ENCODE results near the gene CKAP2.
"Not testable (repeated sequence)": the region's sequence is repeated elsewhere in the genome, so short reads cannot be mapped to it uniquely, and the experiment has no call there.

Gene CKAP2, protein sequence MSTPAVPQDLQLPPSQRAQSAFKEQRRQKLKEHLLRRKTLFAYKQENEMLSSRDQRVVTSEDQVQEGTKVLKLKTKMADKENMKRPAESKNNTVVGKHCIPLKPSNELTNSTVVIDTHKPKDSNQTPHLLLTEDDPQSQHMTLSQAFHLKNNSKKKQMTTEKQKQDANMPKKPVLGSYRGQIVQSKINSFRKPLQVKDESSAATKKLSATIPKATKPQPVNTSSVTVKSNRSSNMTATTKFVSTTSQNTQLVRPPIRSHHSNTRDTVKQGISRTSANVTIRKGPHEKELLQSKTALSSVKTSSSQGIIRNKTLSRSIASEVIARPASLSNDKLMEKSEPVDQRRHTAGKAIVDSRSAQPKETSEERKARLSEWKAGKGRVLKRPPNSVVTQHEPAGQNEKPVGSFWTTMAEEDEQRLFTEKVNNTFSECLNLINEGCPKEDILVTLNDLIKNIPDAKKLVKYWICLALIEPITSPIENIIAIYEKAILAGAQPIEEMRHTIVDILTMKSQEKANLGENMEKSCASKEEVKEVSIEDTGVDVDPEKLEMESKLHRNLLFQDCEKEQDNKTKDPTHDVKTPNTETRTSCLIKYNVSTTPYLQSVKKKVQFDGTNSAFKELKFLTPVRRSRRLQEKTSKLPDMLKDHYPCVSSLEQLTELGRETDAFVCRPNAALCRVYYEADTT

DNA sequence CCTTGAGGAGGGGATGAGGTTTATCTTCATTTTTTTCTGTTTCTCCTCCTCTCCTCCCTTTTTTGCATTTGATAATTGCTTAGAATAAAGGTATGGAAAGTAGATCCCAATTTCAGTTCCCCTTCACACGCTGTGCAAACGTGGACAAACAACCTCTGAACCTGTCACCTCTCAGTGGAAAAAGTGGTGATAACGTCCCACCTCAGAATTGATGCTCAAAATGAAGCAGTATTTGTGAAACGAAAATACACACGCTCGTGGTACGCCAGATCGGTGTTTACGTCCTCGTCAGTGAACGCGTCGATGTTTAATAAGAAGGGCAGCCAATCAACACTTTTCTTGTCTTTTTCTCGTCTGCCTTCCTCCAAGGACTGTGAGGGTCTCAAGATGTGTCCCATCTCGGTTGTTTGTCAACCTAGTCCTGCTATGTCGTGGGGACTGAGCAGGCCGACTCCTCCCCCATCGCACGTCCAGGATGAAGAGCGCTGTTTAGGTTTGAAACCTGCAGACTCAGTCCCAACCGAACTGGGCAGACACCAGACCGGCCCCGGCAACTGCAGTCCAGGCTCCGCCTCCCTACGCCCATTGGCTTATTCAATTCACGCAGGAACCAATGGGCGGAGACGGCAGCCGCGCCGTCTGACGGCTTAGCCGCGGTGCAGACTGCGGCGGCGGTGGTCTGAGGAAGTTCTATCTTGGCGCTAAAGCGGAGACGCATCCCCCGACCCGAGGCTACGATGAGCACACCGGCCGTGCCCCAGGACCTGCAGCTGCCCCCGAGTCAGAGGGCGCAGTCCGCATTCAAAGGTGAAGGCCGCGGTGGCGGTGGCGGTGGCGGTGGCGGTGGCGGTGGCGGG is at the start of gene CKAP2:
TSS of gene CKAP2 (plus strand) at position 659 of the 857 bp plus-strand sequence. CDS start at position 738, 79 bp downstream.
- peak; percentile 82 to 85 for DNase-seq (ENCODE audit: low read depth in 2 of 2)

- DNase-seq (ENCODE audit: low read depth in 2 of 2), result no peak
Observed at GRCh38 chr13:52405767-52406494, 49.3 kb upstream of the CKAP2 start, which contains the start of gene THSD1. Gene THSD1, minus strand, starts transcription at chr13:52406172. Its CDS starts 3,572 bp downstream, at chr13:52402600.

DNA sequence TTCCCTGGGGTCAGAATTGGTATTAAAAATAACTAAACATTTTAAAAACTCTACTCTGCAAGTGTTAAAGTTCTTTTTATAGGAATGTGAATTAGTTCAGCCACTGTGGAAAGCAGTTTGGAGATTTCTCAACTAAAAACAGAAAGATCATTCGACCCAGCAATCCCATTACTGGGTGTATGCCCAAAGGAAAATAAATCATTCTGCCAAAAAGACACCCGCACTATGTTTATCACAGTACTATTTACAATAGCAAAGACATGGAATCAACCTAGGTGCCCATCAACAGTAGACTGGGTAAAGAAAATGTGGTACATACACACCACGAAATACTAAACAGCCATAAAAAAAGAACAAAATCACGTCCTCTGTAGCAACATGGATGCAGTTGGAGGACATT is 48.6 kb upstream of the CKAP2 start:
- no peak for DNase-seq (ENCODE audit: low read depth in 2 of 2)

GRCh38 chr13:52407436-52407835 is 47.8 kb upstream of the CKAP2 start:
- DNase-seq (ENCODE audit: low read depth in 2 of 2), result not testable (repeated sequence)

- DNase-seq (ENCODE audit: low read depth in 2 of 2), result not testable (repeated sequence)
Observed at GRCh38 chr13:52408071-52408658, 47.1 kb upstream of the CKAP2 start.

DNA sequence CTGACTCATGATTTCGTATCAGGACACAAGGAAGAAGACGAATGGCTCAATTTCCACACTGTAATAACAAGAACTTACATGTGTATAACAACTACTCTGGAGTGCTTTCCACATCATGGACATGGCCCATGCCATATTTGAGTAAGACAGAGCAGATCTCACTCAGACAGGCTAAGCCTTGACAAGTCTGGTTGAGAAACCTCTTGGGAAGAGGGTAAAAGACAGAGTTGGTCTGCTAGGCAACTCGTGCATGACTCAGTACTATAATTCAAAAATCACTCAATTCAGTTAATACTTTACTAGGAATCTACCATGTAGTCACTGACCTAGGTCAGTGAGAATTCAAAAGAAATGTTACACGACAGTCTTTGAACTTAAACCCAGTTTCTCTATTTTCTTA is 43.6 kb upstream of the CKAP2 start:
- DNase-seq (ENCODE audit: low read depth in 2 of 2), result no peak

GRCh38 chr13:52412128-52412527 is 43.1 kb upstream of the CKAP2 start:
- no peak for DNase-seq (ENCODE audit: low read depth in 2 of 2)

DNA sequence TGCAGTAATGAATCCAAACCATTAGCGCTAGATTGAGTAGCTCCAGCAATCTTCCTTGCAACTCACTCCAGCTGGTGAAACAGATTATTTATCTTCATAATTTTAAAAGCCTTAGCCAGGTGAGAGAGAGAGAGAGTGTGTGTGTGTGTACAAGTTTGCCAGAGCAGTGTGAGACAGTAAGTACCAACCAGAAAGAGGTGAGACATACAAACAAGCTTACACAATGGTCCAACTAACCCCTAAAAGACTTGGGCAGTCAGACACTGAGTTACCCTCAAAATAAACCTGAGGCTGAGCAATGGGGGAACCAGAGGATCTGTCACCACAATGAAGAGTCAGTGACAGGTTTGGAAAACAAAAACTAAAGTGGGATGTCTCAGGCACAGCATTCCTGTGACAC is 41.2 kb upstream of the CKAP2 start:
- no peak for DNase-seq (ENCODE audit: low read depth in 2 of 2)

- DNase-seq (ENCODE audit: low read depth in 2 of 2), result no peak
Observed at GRCh38 chr13:52414963-52415362, 40.3 kb upstream of the CKAP2 start.

DNA sequence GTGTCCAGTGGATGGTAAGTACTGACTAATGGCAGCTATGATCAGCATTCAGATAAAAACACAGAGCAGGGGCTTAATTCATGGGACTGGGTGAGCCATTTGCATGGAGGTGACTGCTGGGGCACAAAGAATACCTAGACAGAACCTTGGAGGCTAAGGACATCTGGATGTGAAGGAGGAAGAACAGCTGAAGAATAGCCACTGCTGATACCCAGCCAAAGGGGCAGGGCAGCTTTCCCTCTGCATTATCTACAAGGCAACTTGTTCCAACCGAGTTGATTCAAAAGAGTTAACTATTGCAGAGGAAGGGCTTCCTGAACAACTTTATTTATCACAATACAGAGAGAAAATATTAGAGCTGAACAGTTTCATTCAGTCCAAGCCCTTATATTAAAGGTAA is 36.2 kb upstream of the CKAP2 start:
- no peak for DNase-seq (ENCODE audit: low read depth in 2 of 2)

DNA sequence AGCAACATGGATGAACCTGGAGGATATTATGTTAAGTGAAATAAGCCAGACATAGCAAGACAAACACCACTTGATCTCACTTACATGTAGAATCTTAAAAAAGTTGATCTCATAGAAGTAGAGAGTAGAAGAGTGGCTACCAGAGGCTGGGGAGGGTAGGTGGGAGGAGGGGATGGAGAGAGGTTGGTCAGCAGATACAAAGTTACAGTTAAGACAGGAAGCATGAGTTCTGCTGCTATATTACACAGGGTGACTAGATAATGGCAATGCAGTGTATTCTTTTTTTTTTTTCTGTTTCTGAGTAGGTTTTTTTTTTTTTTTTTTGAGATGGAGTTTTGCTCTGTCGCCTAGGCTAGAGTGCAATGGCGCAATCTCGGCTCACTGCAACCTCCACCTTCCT is 34.1 kb upstream of the CKAP2 start:
- DNase-seq (ENCODE audit: low read depth in 2 of 2), result no peak

GRCh38 chr13:52428295-52428694 is 27.0 kb upstream of the CKAP2 start:
- no peak for DNase-seq (ENCODE audit: low read depth in 2 of 2)

DNA sequence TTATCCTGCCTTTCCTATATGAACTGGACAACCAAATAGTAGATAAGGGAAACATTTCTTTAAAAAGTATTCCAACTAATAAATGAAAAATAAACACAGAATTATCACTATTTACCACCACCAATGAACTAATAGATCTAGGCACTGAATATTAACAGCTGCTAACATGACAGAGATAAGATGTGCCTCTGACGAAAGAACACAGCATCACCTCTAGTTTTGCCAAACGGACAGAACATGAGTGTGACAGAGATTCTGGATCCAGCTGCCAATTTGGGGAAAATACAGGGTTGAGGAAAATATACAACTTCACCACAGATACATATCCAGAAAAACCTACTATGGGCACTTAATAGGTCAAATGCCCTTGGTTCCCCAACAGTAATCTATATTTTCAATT is 22.8 kb upstream of the CKAP2 start:
- DNase-seq (ENCODE audit: low read depth in 2 of 2), result no peak

GRCh38 chr13:52446265-52446664 is 9.0 kb upstream of the CKAP2 start:
- DNase-seq (ENCODE audit: low read depth in 2 of 2), result no peak

DNA sequence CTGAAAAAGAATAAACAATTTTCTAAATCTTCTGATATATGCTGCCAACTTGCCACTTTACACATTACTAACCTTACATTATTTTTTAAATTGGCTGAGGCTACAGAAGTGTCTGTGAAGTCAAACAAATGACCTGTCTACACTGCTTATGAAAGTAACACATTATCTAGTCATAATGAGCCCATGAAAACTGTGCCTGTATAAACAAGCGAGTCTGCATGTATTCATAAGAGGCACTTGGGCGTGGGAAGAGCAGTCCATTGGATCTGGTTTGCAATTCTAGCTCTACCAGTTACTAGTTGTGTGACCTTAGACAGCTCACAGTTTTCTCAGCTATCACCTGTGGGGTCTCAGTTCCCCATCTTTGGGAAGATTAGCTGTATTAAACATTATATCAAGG is 7.9 kb upstream of the CKAP2 start:
- no peak for DNase-seq (ENCODE audit: low read depth in 2 of 2)

DNA sequence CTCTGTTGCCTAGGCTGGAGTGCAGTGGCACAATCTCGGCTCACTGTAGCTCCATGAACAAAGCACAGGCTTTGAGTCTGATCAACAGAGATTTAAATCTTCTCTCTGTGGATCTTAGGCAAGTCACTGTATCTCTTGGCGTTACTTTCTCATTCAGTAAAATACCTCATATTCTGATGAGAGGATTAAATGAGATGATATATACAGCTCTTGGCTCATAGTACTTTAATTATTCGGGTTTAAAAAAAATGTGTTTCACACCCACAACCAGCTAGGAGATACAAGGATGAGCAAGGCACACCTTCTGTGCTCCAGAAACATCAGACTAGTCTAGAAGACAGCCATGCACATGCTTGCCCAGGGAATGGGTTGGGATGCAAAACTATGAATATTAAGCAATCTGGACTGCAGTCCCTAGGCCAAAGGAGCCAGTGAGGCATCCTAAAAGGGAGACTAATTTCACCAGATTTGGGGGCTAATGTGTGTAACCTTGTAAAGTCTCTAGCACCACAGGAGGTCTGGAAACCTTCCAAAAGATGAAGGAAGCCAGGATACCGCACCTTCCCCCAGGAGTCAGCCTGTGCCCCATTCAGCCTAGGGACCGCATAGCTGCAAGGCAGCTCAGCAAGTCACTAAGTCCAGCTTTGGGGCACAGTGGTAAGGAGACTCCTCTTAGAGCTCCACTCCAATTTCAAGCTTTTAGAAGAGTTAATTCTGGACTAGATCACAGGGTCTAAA is 7.3 kb upstream of the CKAP2 start:
- DNase-seq (ENCODE audit: low read depth in 2 of 2), result no peak

GRCh38 chr13:52449331-52450011 is 5.8 kb upstream of the CKAP2 start:
- no peak for DNase-seq (ENCODE audit: low read depth in 2 of 2)

DNA sequence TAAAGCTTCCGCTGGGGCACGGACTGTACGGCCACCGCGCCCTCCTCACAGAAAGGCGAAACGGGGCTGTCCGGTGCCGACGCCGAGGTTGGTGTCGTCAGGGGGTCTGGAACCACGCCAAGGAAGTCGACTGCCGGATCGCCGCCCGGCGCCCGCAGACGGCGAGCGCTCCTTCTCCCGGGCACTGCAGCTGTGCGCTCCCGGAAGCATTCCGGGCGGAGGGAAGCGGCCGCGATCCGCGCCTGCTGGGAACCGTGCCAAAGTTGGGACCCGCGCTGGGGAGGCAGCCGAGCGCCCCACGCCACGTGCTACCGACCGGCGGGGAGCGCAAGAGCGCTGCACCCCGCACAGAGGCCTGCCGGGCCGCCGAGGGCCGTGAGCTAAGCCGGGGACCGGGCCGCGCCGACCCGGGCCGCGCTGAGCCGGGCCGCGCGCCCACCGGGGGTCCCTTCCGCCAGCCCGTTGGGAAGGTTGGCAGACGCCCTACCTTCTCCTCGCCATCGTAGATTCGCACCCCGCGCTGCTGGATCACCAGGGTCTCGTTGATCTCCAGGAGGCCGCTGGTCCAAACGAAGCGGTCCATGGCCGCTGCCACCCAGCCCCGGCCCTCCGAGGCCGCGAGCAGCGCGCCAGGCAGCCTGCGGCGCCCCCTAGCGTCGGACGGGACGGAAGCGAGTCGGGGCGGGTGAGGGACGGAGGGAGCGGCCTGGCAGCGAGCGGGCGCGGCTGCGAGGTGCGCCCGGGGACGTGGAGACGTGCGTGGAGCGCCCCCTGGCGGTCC is 5.1 kb upstream of the CKAP2 start, which contains the start of gene VPS36:
TSS of gene VPS36 (minus strand) at position 623 of the 781 bp plus-strand sequence. CDS start at position 583, 40 bp downstream.
- DNase-seq (ENCODE audit: low read depth in 2 of 2), result peak; percentile 87 to 91

DNA sequence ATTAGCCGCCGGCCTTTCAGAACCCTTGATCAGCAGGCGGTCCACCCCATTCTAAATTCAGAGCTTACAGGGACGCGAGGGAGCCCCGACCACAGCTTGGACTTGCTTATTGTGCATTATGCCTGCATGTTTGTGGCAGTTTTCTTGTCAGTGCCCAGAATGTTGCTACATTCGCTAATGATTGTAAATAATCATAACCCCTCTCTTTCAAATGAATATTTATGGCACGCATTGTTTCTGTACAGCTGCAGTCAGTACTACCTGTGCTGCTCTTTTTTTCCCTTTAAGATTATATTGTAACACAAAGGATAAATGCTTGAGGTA is 4.5 kb upstream of the CKAP2 start:
- no peak for DNase-seq (ENCODE audit: low read depth in 2 of 2)
